IPS DF 6.9 (cell line): ENCODE measurements around the gene SMAD3.

ENCODE experiments used
- DNase-seq: peaks from one replicate; pipeline ENCODE4 v3.0.0-alpha.2; 2013; ENCODE audit warnings: low read depth, low spot score
- H3K27ac ChIP-seq: one replicate; pipeline ENCODE4 v1.5.1; 2013; ENCODE audit warnings: low read length, control low read depth
- H3K27me3 ChIP-seq: 2 replicates; pipeline ENCODE4 v1.6.1; 2013; ENCODE audit warnings: mild to moderate bottlenecking, low read length; ENCODE audit not compliant: control insufficient read depth, insufficient read depth
- H3K36me3 ChIP-seq: 2 replicates; pipeline ENCODE4 v1.6.1; 2013; ENCODE audit warnings: low read length; ENCODE audit not compliant: control insufficient read depth, insufficient read depth
- H3K4me1 ChIP-seq: 2 replicates; pipeline ENCODE4 v1.6.1; 2013; ENCODE audit warnings: low read length; ENCODE audit not compliant: control insufficient read depth, insufficient read depth
- H3K4me3 ChIP-seq: 2 replicates; pipeline ENCODE4 v1.5.1; 2013; ENCODE audit warnings: mild to moderate bottlenecking, low read length
- H3K9me3 ChIP-seq: 2 replicates; pipeline ENCODE4 v1.6.1; 2013; ENCODE audit warnings: low read length, inconsistent platforms; ENCODE audit not compliant: control insufficient read depth, insufficient read depth
- WGBS: extraction: QIAGEN DNeasy Blood & Tissue Kit; methylation state at CpG from one replicate; pipeline ENCODE4 v1.1.7; 2013; ENCODE audit warnings: mixed read lengths, missing lambda C conversion rate; ENCODE audit not compliant: insufficient read length, insufficient coverage; 5-methylcytosine and 5-hydroxymethylcytosine counted together

SMAD3 gene

DNA sequence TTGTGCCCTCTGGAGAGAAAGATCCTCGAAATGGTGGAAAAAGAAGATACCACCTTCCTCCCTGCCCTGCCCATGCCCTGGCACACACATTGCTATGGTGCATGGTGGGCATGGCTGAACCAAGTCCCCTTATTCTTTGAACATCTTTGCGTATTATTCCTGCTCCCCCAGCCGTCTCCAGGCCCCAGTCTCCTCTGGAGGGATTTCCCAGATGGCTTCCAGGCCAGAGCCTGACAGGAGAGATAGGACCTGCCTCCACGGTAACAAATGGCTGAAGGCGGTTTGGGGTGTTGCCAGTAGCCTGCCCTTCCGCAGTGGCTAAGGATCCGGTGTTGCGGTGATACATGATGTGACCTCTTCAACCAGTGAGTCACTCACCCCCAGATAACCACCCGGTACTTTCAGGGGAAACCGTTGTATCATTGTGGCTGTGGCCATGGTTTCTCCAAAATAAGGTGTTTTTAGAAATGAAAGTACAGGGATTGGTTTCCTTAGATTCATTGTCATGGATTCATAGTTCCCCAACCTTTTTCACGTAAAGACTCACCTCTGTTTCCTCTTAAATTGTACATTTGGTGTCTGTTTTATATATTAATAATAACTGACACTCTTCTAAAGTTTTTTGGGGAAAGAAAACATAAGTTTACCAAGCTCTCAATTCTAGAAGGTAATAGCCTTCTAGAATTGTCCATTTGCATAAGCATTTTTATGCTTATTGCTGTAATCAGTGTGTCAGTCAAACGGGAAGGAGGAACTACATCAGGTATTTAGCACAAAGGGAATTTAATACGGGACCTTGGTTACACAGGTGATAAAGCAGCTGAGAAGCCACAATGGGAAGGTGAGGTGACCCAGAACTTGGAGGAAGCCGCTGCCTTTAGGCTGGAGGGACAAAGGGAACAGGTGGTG is 25.9 kb downstream of the SMAD3 start:
- Histone ChIP-seq H3K27ac (no peak overlapping the region), H3K4me1 (peaks cover 6% of the 10 kb centered on the region; the same call in 1 of the 2 replicates), H3K36me3 (no peaks in the 10 kb centered on the region), H3K9me3 (no peaks in the 10 kb centered on the region), H3K4me3 (no peak overlapping the region), H3K27me3 (no peaks in the 10 kb centered on the region)
- no CpG with 5 or more reads among the region's 14 CpGs for WGBS
- DNase-seq: no peak

DNA sequence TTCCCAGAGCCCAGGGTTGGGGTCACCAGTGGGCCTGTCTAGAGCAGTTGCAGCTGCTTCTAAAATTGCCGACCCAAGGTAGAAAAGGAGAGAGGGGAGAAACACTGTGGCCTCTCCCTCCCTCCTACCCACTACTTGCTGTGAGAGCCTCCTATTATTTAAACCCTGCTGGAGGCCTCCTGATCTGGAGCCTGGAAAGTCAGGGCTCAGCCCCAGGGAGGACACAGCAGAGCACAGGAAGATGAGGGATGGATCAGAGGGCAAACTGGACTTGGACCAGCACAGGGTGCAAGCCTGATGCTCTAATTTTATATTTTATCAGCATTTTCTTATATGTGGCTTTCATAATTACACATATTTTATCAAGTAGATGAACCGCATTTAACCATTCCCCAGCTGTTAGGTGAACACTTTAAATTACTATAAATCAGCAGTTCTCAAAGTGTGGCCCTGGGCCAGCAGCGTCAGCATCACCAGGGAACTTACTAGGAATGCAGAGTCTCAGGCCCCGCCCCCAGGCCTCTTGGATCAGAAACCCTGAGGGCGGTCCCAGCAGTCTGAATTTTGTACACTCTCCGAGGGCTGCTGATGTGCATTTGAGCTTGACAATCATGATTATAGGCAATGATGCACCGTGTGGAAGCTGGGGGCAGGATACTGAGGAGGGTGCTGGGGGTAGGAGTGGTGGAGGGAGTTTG is 26.7 kb downstream of the SMAD3 start:
- H3K9me3 ChIP-seq: no peaks in the 10 kb centered on the region
- DNase-seq: no peak
- no peak overlapping the region for H3K27ac ChIP-seq
- no CpG with 5 or more reads among the region's 7 CpGs for WGBS
- H3K4me1 ChIP-seq: peaks cover 6% of the 10 kb centered on the region; the same call in 1 of the 2 replicates
- no peak overlapping the region for H3K4me3 ChIP-seq
- no peaks in the 10 kb centered on the region for H3K36me3 ChIP-seq
- no peaks in the 10 kb centered on the region for H3K27me3 ChIP-seq

DNA sequence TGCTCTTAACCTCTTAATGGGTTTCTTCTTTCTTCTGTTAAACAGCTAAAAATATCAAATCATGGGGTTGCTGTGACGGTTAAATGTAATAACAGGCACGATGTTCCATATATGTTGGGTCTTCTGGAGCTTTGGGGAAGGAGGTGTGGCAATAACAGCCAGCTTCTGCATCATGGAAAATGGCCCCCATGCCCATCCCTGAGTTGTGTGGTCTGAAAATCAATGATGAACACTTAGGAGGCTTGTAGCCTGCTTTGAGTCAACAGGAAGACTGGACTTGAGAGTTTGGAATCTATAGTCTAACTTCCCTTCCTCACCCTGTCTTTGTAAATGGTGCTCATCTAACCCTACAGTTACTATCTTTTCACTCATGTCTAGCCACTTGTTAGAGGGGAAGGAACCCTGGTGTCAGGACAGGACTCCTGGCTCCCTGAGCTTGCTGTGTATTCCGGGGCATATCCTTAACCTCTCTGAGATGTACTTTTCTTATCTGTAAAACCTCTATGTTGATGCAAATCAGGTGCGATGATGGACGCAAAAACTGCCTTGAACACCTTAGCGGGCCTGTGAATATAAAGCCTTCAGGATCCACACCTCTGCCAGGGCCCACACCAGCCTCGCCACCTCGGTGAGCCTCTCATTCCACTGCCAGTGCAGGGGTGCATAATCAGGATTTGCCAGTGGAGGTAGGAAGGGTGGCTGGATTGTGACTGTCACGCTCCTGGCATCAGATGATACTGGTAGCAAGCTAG is 27.5 kb downstream of the SMAD3 start:
- no CpG with 5 or more reads among the region's 9 CpGs for WGBS
- Histone ChIP-seq H3K4me1 (peaks cover 6% of the 10 kb centered on the region; the same call in 1 of the 2 replicates), H3K36me3 (no peaks in the 10 kb centered on the region), H3K27me3 (no peaks in the 10 kb centered on the region), H3K4me3 (no peak overlapping the region), H3K27ac (no peak overlapping the region), H3K9me3 (no peaks in the 10 kb centered on the region)
- DNase-seq: no peak

DNA sequence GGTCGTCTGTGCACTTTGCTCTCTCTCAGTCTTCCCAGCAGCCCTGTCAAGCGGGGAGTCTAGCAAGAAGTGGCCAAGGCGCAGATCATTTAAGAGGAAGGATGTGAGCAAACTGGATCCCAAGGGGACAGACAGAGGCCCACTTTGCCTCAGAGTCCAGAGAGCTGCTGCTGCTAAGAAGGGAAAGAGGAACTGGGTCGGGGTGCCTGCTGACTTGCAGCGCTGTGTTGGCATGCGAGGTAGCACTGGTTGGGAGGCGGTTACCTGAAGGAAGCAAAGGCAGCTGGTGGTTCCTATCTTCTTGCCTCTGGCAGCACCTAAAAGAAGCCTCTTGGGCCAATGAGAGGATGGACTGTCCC is 28.1 kb downstream of the SMAD3 start:
- no peak overlapping the region for H3K4me3 ChIP-seq
- no CpG with 5 or more reads among the region's 7 CpGs for WGBS
- no peaks in the 10 kb centered on the region for H3K9me3 ChIP-seq
- H3K27ac ChIP-seq: no peak overlapping the region
- H3K27me3 ChIP-seq: no peaks in the 10 kb centered on the region
- peaks cover 4% of the 10 kb centered on the region; the same call in 1 of the 2 replicates for H3K4me1 ChIP-seq
- no peak for DNase-seq
- H3K36me3 ChIP-seq: no peaks in the 10 kb centered on the region

DNA sequence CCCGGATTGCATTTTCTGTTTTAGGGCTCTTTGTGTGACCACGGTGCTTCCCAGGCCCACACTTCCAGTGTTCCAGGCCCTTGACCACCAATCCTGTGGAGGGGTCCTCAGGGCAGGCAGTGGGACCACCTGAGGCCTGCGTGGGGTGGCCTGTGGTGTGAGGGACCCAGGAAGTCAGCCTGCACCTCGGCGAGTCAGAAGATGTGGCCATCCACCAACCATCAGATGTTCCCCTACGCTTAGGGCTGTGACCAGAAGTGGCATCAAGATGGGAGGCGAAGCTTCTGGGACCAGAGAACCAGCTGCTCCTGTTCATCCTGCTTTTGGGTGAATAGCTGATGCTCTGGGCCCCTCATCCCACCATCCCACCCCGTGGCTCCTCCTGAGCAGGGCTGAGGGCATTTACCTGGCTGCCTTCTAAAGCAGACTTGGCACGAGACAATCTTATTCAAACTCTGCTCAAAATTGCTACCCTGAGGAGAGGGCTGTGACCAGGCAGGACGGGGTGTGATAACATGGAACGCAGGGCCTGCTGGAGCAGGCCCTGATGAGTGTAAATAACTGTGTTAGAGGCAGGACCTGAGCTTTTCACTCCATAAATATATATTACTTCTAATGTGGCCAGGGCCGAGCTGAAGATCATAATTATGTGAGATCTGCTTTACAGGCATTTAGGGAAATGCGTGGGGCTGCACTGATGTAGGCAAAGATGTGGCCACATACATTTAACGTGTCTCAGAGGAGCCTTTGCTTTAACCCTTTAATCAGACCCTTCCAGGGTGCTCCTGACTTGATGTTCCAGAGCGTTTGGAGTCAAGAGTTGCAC is 28.8 kb downstream of the SMAD3 start:
- no CpG with 5 or more reads among the region's 15 CpGs for WGBS
- no peak for DNase-seq
- Histone ChIP-seq H3K36me3 (no peaks in the 10 kb centered on the region), H3K4me3 (no peak overlapping the region), H3K9me3 (no peaks in the 10 kb centered on the region), H3K27me3 (no peaks in the 10 kb centered on the region), H3K4me1 (peaks cover 4% of the 10 kb centered on the region; the same call in 1 of the 2 replicates), H3K27ac (no peak overlapping the region)

DNA sequence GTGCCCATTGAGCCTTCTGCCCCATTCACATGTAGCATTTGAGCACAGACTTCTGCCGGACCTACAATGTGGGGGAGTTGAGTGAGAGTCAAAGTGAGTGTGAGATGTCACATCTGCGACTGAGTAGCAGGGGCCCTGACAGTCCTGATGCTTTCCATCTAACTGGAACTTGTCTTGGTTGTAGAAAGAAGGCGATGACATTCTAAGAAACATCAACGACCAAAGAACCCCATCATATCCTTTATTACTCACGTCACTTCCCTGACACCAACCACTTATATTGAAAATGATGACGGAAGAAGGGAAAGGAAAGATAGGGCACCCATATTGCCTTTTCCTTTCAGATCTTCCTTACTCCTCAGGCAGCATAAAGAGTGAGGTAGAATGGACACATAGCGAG is 30.5 kb downstream of the SMAD3 start:
- WGBS: 100% methylated on average over 2 of the region's 7 CpGs
- Histone ChIP-seq H3K36me3 (no peaks in the 10 kb centered on the region), H3K9me3 (no peaks in the 10 kb centered on the region), H3K27ac (no peak overlapping the region), H3K4me1 (peaks cover 3% of the 10 kb centered on the region; the same call in 1 of the 2 replicates), H3K4me3 (no peak overlapping the region), H3K27me3 (no peaks in the 10 kb centered on the region)
- DNase-seq: no peak

DNA sequence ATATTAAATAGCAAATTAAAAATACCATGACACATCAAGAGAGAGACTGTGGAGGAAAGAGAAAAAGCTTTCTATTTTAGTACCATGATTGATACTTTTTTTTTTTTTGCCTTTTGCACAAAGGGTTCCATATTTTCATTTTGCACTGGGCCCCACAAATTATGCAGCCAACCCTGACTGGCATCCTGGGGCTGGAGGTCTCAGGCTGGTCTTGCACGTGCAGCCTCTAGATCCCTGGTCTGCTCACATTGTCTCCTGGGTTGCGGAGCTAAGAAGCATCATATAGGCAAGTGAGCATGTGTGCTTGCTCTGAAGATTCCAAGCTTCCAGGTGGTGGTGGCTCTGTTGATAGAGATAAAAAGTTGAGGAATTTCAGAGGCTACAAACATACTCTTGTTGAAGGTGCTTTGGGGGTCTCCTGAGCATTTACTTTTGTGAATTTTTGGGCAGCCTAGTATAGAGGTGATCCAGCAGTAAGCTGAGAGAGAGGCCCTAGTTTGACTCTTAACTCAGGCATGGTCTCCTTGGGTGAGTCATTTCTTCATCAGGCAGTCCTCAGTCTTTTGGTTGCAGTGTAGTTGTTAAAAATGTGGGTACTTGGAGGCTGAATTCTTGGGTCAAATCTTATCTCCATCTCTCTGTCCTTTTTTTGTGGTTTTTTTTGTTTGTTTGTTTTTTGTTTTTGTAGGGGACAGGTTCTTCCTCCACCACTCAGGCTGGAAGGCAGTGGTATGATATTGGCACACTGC is 31.3 kb downstream of the SMAD3 start:
- Histone ChIP-seq H3K4me3 (no peak overlapping the region), H3K4me1 (0 out of 2 replicates have a peak, but pooled peaks cover under 1% of the 10 kb centered on the region), H3K27ac (no peak overlapping the region), H3K36me3 (no peaks in the 10 kb centered on the region), H3K27me3 (no peaks in the 10 kb centered on the region), H3K9me3 (no peaks in the 10 kb centered on the region)
- WGBS: no CpG with 5 or more reads among the region's 2 CpGs
- DNase-seq: no peak

DNA sequence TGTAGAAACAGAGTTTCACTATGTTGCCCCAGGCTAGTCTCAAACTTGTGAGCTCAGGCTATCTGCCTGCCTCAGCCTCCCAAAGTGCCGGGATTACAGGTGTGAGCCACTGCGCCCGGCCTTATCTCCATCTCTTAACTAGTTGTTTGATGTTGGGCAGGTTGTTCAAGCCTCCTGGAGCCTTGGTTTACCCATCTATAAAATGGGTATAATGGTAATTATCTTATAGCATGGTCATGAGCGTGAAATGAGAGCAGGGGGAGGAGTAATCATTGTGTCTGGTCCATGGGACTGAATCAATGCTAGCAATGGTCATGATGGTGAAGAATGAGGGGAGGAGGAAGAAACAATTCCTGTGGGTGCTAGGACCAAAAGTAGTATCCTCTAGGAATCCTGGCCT is 32.0 kb downstream of the SMAD3 start:
- WGBS: no CpG with 5 or more reads among the region's 4 CpGs

DNA sequence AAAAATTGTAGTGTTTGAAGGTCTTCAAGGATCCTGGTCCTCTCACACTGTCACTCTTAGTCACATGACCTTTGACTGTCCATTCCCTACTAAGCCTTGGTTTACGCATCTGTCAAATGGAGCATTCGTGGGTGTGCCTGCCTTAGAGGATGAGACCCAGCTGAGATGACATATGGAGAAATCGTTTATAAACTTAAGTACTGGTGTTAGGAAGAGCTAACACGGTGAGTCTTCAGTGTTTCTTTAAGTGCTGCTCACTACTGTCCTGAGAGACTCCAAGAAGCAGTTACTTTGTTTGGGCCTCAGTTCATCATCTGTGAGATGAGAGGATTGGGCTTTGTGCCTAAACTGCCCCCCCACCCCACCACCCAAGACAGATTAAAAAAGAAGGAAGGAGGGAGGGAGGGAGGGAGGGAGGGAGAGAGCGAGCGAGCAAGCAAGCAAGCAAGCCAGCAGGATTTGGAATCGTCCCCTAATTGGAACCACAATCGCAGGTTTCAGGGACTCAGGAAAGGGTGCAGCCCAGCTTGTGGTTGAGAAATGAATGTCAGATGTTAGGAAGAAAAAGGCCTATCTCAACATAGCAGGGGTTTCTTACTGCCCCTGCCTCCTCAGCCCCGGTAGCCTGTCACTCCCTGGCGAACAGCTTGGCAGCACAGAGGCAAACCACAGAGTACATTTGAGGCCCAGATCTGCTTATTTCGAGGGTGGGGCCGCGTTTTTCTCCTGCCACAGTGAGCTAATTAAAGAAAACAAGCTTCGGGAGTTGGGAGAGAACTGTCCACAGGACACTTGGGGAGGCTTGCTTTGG is 32.7 kb downstream of the SMAD3 start:
- Histone ChIP-seq H3K9me3 (no peaks in the 10 kb centered on the region), H3K36me3 (no peaks in the 10 kb centered on the region), H3K4me3 (no peak overlapping the region), H3K27ac (no peak overlapping the region), H3K4me1 (no peaks in the 10 kb centered on the region), H3K27me3 (no peaks in the 10 kb centered on the region)
- WGBS: no CpG with 5 or more reads among the region's 14 CpGs
- no peak for DNase-seq

More for the DNA sequence above, 32.0 kb downstream of the SMAD3 start:
- Histone ChIP-seq H3K4me1 (no peaks in the 10 kb centered on the region), H3K36me3 (no peaks in the 10 kb centered on the region), H3K27me3 (no peaks in the 10 kb centered on the region), H3K27ac (no peak overlapping the region), H3K9me3 (no peaks in the 10 kb centered on the region), H3K4me3 (no peak overlapping the region)
- no peak for DNase-seq
